K562 (cell line): ENCODE data around the gene TEPSIN. TPM values are rescaled to one million over a fixed set of nuclear protein-coding genes. Genes with fewer than 3 reads are reported as not detected.

Source experiments
- MYC ChIP-seq, 2 experiments: fragments of 250-450 bp in 1 of 2; sonication (Bioruptor Pico) in 1 of 2; IDR thresholded peaks; 2 replicates each; pipeline versions ENCODE4 v1.5.1 to v1.6.1; 2012 to 2021; ENCODE audit warnings: low read depth in 2 of 2, borderline replicate concordance in 1 of 2, improper control_type of control experiment in 1 of 2, low read length in 1 of 2, mild to moderate bottlenecking in 1 of 2, moderate library complexity in 1 of 2
- NCOA4 ChIP-seq: fragments of 450-650 bp; IDR thresholded peaks from 2 replicates; pipeline ENCODE4 v1.6.1; 2018; ENCODE audit warnings: mild to moderate bottlenecking; ENCODE audit not compliant: partially characterized antibody
- SMARCA4 ChIP-seq: fragments of 450-650 bp; IDR thresholded peaks from 2 replicates; pipeline ENCODE4 v1.6.1; 2016
- ZEB2 ChIP-seq: fragments of 450-650 bp; IDR thresholded peaks from 2 replicates; pipeline ENCODE4 v1.6.1; 2016
- ZNF766 ChIP-seq: fragments of 200-800 bp; sonication (Bioruptor generic); conservative IDR thresholded peaks from 2 replicates; pipeline ENCODE4 v1.6.1; 2016; ENCODE audit warnings: missing genetic modification characterization, missing compliant biosample characterization
- ZZZ3 ChIP-seq: fragments of 450-650 bp; IDR thresholded peaks from 2 replicates; pipeline ENCODE4 v1.6.1; 2016; ENCODE audit warnings: antibody characterized with exemption, mild to moderate bottlenecking, moderate library complexity
- polyA plus RNA-seq, 8 experiments: library from polyadenylated mRNA; depleted of rRNA in 4 of 8; stranded (reverse) in 5 of 8; unstranded in 3 of 8; fragments of >200 nt; fragmentation: Nextera tagmentation in 2 of 8; fragmentation: Illumina TruSeq in 1 of 8; extraction: Ambion mirVana in 2 of 8; extraction: Trizol in 1 of 8; gene quantifications; 2 replicates each; pipeline versions ENCODE4 v1.2.1 to v1.2.3, GENCODE V29; 2011 to 2014; ENCODE audit warnings: inconsistent platforms in 1 of 8, missing spikeins in 1 of 8
- total RNA-seq, 7 experiments: library from RNA; depleted of rRNA in 6 of 7; stranded (reverse); fragments of >200 nt in 6 of 7; fragmentation: Illumina TruSeq in 2 of 7; extraction: Trizol in 2 of 7; gene quantifications; 2 replicates each; pipeline versions ENCODE4 v1.2.1 to v1.2.3, GENCODE V29; 2011 to 2021; ENCODE audit warnings: low replicate concordance in 1 of 7
- TF ChIP-seq, protein P1 (sequence below), 2 experiments: fragments of 450-650 bp in 1 of 2; sonication (generic) in 1 of 2; formaldehyde crosslinking in 1 of 2; IDR thresholded peaks in 1 of 2; conservative IDR thresholded peaks in 1 of 2; 2 replicates each; pipeline versions ENCODE4 v1.6.1 to v1.8.1; 2016 to 2023; ENCODE audit warnings: mild to moderate bottlenecking in 2 of 2, moderate library complexity in 2 of 2, inconsistent platforms in 1 of 2, missing genetic modification reagents in 1 of 2
- TF ChIP-seq, protein P2 (sequence below): fragments of 200-600 bp; sonication (generic); IDR thresholded peaks from one replicate; pipeline ENCODE4 v1.6.1; 2012; ENCODE audit warnings: mild to moderate bottlenecking, low read depth, low read length, inconsistent platforms

Gene TEPSIN
- total and polyA plus RNA-seq, 9 of the 15 experiments (the other 6 are each of a cell fraction or from before 2014, with no cell fraction given), result 0.80 to 29.8 (median 5.3) TPM

DNA sequence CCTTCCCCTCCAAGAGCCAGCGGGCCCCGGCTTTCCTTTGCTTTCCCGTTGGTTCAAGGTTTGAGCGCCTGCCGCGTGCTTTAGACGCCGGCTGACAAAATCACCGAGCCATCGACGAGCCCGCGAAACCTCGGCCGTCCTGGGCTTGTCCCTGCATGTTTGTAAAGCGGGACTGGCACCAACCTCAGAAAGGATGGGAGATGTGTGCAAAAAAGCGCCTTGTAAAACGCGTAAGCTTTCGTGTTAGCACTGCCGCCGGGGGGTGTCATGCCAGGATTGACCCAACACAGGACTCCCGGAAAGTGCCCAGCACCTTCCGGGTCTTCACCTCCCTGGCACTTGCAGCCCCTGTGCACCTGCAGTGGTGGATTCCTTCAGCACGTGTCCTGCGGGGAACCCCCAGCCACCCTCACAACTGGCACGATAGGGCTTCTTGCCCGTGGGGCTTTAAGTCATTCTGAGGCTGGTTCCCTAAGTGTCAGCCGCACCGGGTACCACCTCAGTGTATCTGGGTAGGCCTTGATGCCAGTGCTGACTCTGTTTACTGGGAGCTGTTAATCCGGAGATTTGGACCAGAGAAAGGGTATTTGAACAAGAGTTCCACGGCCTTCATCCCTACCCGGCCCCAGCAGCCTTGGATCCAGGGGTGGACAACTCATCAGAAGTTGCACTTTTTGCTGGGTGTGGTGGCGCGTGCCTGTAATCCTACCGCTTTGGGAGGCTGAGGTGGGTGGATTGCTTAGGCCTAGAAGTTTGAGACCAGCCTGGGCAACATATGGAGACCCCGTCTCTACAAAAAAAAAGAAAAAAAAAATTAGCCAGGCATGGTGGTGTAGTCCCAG is 1.1 kb upstream of the TEPSIN start (continued):
- TF ChIP-seq, protein P1, sequence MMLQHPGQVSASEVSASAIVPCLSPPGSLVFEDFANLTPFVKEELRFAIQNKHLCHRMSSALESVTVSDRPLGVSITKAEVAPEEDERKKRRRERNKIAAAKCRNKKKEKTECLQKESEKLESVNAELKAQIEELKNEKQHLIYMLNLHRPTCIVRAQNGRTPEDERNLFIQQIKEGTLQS (IDR thresholded peaks at IDR 0.05), result no peak
- TF ChIP-seq, protein P1 (CRISPR knock-in tag; conservative IDR thresholded peaks at IDR 0.05), result no peak
- TF ChIP-seq, protein P2, sequence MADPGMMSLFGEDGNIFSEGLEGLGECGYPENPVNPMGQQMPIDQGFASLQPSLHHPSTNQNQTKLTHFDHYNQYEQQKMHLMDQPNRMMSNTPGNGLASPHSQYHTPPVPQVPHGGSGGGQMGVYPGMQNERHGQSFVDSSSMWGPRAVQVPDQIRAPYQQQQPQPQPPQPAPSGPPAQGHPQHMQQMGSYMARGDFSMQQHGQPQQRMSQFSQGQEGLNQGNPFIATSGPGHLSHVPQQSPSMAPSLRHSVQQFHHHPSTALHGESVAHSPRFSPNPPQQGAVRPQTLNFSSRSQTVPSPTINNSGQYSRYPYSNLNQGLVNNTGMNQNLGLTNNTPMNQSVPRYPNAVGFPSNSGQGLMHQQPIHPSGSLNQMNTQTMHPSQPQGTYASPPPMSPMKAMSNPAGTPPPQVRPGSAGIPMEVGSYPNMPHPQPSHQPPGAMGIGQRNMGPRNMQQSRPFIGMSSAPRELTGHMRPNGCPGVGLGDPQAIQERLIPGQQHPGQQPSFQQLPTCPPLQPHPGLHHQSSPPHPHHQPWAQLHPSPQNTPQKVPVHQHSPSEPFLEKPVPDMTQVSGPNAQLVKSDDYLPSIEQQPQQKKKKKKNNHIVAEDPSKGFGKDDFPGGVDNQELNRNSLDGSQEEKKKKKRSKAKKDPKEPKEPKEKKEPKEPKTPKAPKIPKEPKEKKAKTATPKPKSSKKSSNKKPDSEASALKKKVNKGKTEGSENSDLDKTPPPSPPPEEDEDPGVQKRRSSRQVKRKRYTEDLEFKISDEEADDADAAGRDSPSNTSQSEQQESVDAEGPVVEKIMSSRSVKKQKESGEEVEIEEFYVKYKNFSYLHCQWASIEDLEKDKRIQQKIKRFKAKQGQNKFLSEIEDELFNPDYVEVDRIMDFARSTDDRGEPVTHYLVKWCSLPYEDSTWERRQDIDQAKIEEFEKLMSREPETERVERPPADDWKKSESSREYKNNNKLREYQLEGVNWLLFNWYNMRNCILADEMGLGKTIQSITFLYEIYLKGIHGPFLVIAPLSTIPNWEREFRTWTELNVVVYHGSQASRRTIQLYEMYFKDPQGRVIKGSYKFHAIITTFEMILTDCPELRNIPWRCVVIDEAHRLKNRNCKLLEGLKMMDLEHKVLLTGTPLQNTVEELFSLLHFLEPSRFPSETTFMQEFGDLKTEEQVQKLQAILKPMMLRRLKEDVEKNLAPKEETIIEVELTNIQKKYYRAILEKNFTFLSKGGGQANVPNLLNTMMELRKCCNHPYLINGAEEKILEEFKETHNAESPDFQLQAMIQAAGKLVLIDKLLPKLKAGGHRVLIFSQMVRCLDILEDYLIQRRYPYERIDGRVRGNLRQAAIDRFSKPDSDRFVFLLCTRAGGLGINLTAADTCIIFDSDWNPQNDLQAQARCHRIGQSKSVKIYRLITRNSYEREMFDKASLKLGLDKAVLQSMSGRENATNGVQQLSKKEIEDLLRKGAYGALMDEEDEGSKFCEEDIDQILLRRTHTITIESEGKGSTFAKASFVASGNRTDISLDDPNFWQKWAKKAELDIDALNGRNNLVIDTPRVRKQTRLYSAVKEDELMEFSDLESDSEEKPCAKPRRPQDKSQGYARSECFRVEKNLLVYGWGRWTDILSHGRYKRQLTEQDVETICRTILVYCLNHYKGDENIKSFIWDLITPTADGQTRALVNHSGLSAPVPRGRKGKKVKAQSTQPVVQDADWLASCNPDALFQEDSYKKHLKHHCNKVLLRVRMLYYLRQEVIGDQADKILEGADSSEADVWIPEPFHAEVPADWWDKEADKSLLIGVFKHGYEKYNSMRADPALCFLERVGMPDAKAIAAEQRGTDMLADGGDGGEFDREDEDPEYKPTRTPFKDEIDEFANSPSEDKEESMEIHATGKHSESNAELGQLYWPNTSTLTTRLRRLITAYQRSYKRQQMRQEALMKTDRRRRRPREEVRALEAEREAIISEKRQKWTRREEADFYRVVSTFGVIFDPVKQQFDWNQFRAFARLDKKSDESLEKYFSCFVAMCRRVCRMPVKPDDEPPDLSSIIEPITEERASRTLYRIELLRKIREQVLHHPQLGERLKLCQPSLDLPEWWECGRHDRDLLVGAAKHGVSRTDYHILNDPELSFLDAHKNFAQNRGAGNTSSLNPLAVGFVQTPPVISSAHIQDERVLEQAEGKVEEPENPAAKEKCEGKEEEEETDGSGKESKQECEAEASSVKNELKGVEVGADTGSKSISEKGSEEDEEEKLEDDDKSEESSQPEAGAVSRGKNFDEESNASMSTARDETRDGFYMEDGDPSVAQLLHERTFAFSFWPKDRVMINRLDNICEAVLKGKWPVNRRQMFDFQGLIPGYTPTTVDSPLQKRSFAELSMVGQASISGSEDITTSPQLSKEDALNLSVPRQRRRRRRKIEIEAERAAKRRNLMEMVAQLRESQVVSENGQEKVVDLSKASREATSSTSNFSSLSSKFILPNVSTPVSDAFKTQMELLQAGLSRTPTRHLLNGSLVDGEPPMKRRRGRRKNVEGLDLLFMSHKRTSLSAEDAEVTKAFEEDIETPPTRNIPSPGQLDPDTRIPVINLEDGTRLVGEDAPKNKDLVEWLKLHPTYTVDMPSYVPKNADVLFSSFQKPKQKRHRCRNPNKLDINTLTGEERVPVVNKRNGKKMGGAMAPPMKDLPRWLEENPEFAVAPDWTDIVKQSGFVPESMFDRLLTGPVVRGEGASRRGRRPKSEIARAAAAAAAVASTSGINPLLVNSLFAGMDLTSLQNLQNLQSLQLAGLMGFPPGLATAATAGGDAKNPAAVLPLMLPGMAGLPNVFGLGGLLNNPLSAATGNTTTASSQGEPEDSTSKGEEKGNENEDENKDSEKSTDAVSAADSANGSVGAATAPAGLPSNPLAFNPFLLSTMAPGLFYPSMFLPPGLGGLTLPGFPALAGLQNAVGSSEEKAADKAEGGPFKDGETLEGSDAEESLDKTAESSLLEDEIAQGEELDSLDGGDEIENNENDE, result no peak
- no peak for TF ChIP-seq ZEB2
- no peak for TF ChIP-seq MYC (IDR thresholded peaks at IDR 0.05; ENCODE audit: low read depth, low read length)
- peak; percentile 39; the same call in 1 of the 2 replicates for TF ChIP-seq MYC (CRISPR knock-in tag; IDR thresholded peaks at IDR 0.05; ENCODE audit: borderline replicate concordance, low read depth)
- TF ChIP-seq ZNF766 (CRISPR knock-in tag), result no peak
- no peak for TF ChIP-seq ZZZ3
- no peak for TF ChIP-seq SMARCA4
- TF ChIP-seq NCOA4, result no peak
